Aorta (tissue), 5 donors: ENCODE measurements around the gene ERICH4. TPM values are rescaled to one million over a fixed set of nuclear protein-coding genes. Genes with fewer than 3 reads are reported as not detected.
"Not testable (repeated sequence)": the region's sequence is repeated elsewhere in the genome, so short reads cannot be mapped to it uniquely, and the experiment has no call there.

Source experiments
- ATAC-seq: fragments of 200-7000 bp; cut with Tn5 transposase; one replicate; pipeline ENCODE4 v1.9.1; 2022; ENCODE audit warnings: moderate library complexity; ENCODE audit not compliant: low FRiP score
- DNase-seq, 2 donors: peaks; one replicate each; pipeline ENCODE4 v3.0.0-alpha.2; 2020
- H3K27ac ChIP-seq, 2 donors: one replicate each; pipeline ENCODE4 v1.5.1; 2013; ENCODE audit warnings: low read length in 2 of 2, mild to moderate bottlenecking in 2 of 2, moderate library complexity in 2 of 2, control low read depth in 1 of 2, inconsistent platforms in 1 of 2, low read depth in 1 of 2
- H3K27me3 ChIP-seq, 2 donors: one replicate each; pipeline ENCODE4 v1.6.1; 2013; ENCODE audit warnings: control low read depth in 1 of 2, low read length in 1 of 2, mild to moderate bottlenecking in 1 of 2, moderate library complexity in 1 of 2; ENCODE audit not compliant: insufficient read depth in 2 of 2, control insufficient read depth in 1 of 2
- H3K36me3 ChIP-seq, 2 donors: one replicate each; pipeline ENCODE4 v1.6.1; 2013; ENCODE audit warnings: control low read depth in 1 of 2, low read length in 1 of 2, mild to moderate bottlenecking in 1 of 2; ENCODE audit not compliant: insufficient read depth in 2 of 2, control insufficient read depth in 1 of 2
- H3K4me1 ChIP-seq, 2 donors: one replicate each; pipeline ENCODE4 v1.6.1; 2013; ENCODE audit warnings: low read length in 2 of 2, control low read depth in 1 of 2, mild to moderate bottlenecking in 1 of 2, moderate library complexity in 1 of 2; ENCODE audit not compliant: insufficient read depth in 2 of 2, control insufficient read depth in 1 of 2
- H3K4me3 ChIP-seq, 2 donors: one replicate each; pipeline ENCODE4 v1.5.1; 2013; ENCODE audit warnings: low read length in 2 of 2, control low read depth in 1 of 2, mild to moderate bottlenecking in 1 of 2
- H3K9me3 ChIP-seq: one replicate; pipeline ENCODE4 v1.6.1; 2013; ENCODE audit warnings: mild to moderate bottlenecking, low read length; ENCODE audit not compliant: control insufficient read depth
- WGBS, 2 donors: extraction: QIAGEN DNeasy Blood & Tissue Kit; methylation state at CpG; one replicate each; pipeline ENCODE4 v1.1.7; 2013; 5-methylcytosine and 5-hydroxymethylcytosine counted together
- intact Hi-C, 2 donors: fragments of 100-400 bp; cut with DNase I; formaldehyde crosslinking; loops; one replicate each; pipeline versions ENCODE4 v1.14.2 to v1.15.0; 2022
- polyA plus RNA-seq, 2 donors: library from polyadenylated mRNA; stranded (reverse); fragments of 200-250 nt; gene quantifications; one replicate each; pipeline ENCODE4 v1.2.3, GENCODE V29; 2013
- total RNA-seq, 2 donors: library from RNA; stranded (reverse); fragmentation: NEBNext Ultra II Directional; extraction: Animal tissue kit (Norgen Biotek cat#: 25700); gene quantifications; one replicate each; pipeline ENCODE4 v1.2.1, GENCODE V29; 2021
- donor health status: healthy with polysubstance abuse.
- donor health status: Bipolar disorder and iron deficiency.
- donor health status: DM: no; HTN: no; CAD: no.
- donor health status: DM: no; HTN: no; CAD: no.
- donor health status: DM: yes; HTN: yes; CAD: no.

ERICH4 gene
- total and polyA plus RNA-seq, 4 donors = 13.4 TPM; not detected in 3

- 59 to 63% methylated on average over 6 of the region's 6 CpGs for WGBS, 2 donors
- no peak overlapping the region for H3K4me3 ChIP-seq
- DNase-seq (no peak), ATAC-seq (no peak)
- no peaks in the 10 kb centered on the region for H3K9me3 ChIP-seq
- H3K4me1 ChIP-seq = no peaks in the 10 kb centered on the region
- H3K36me3 ChIP-seq = no peaks in the 10 kb centered on the region
- no peak overlapping the region for H3K27ac ChIP-seq
- intact Hi-C loops = no loop called here
- H3K27me3 ChIP-seq = no peaks in the 10 kb centered on the region
These were observed 19.5 kb downstream of the ERICH4 start for GRCh38 chr19:41462497-41462896.

GRCh38 chr19:41463257-41464256, 20.6 kb downstream of the ERICH4 start:
- not testable (repeated sequence) for H3K4me1 ChIP-seq

GRCh38 chr19:41476583-41476982, 33.6 kb downstream of the ERICH4 start:
- no peak for DNase-seq
- no peaks in the 10 kb centered on the region for H3K36me3 ChIP-seq
- H3K4me1 ChIP-seq = no peaks in the 10 kb centered on the region
- no peak overlapping the region for H3K4me3 ChIP-seq
- no peak overlapping the region for H3K27ac ChIP-seq
- intact Hi-C loops = no loop called here
- no peak for ATAC-seq
- H3K9me3 ChIP-seq = no peaks in the 10 kb centered on the region
- H3K27me3 ChIP-seq = no peaks in the 10 kb centered on the region

More at GRCh38 chr19:41463257-41464256, 20.6 kb downstream of the ERICH4 start:
- H3K27ac ChIP-seq, H3K4me3 ChIP-seq, H3K27me3 ChIP-seq, H3K9me3 ChIP-seq, H3K36me3 ChIP-seq, DNase-seq, ATAC-seq, intact Hi-C loops: not testable (repeated sequence)
- 76 to 77% methylated on average over 22 of the region's 22 CpGs for WGBS, 2 donors

- no peaks in the 10 kb centered on the region for H3K27me3 ChIP-seq
- no peaks in the 10 kb centered on the region for H3K36me3 ChIP-seq
- H3K4me1 ChIP-seq = no peaks in the 10 kb centered on the region
- WGBS, 2 donors = 59% methylated on average over 8 of the region's 8 CpGs
- DNase-seq (peak in 1 of 2 donors; percentile 53), ATAC-seq (no peak)
- no peak overlapping the region for H3K27ac ChIP-seq
- H3K4me3 ChIP-seq = no peak overlapping the region
- intact Hi-C loops = no loop called here
- H3K9me3 ChIP-seq = peaks cover 2% of the 10 kb centered on the region
These were observed 35.2 kb downstream of the ERICH4 start for GRCh38 chr19:41478171-41478570.

- Histone ChIP-seq H3K27ac (no peak overlapping the region), H3K4me1 (no peaks in the 10 kb centered on the region), H3K27me3 (no peaks in the 10 kb centered on the region), H3K9me3 (peaks cover 2% of the 10 kb centered on the region), H3K36me3 (no peaks in the 10 kb centered on the region), H3K4me3 (no peak overlapping the region)
- DNase-seq (no peak), ATAC-seq (peak; percentile 42)
- WGBS, 2 donors = 78 to 79% methylated on average over 15 of the region's 15 CpGs
- intact Hi-C loops = no loop called here
These were observed 36.2 kb downstream of the ERICH4 start for GRCh38 chr19:41478875-41479756.

GRCh38 chr19:41479757-41480191, 36.8 kb downstream of the ERICH4 start:
- no peaks in the 10 kb centered on the region for H3K36me3 ChIP-seq
- no peak overlapping the region for H3K4me3 ChIP-seq
- H3K27me3 ChIP-seq = no peaks in the 10 kb centered on the region
- peaks cover 2% of the 10 kb centered on the region for H3K9me3 ChIP-seq
- DNase-seq = peak in 1 of 2 donors; percentile 77
- intact Hi-C loops = no loop called here
- WGBS, 2 donors = 71 to 77% methylated on average over 8 of the region's 8 CpGs
- no peaks in the 10 kb centered on the region for H3K4me1 ChIP-seq
- H3K27ac ChIP-seq = no peak overlapping the region
- peak; percentile 58 for ATAC-seq

GRCh38 chr19:41480336-41480735, 37.4 kb downstream of the ERICH4 start:
- Histone ChIP-seq H3K36me3 (no peaks in the 10 kb centered on the region), H3K4me1 (no peaks in the 10 kb centered on the region), H3K4me3 (no peak overlapping the region), H3K27ac (no peak overlapping the region), H3K9me3 (peaks cover 2% of the 10 kb centered on the region), H3K27me3 (no peaks in the 10 kb centered on the region)
- 84 to 86% methylated on average over 12 of the region's 12 CpGs for WGBS, 2 donors
- no peak for DNase-seq
- intact Hi-C loops = no loop called here
- no peak for ATAC-seq

GRCh38 chr19:41484822-41485221, 41.9 kb downstream of the ERICH4 start:
- Histone ChIP-seq H3K9me3 (peaks cover 6% of the 10 kb centered on the region), H3K27ac (no peak overlapping the region), H3K27me3 (no peaks in the 10 kb centered on the region), H3K4me3 (no peak overlapping the region), H3K4me1 (no peaks in the 10 kb centered on the region), H3K36me3 (no peaks in the 10 kb centered on the region)
- intact Hi-C loops = no loop called here
- WGBS, 2 donors = 76 to 77% methylated on average over 4 of the region's 4 CpGs
- DNase-seq (no peak), ATAC-seq (no peak)
